ENCODE data around the gene ADAMTSL2.

The ADAMTSL2 gene

GRCh38 chr9:133529457-133529856 lies 5.0 kb upstream of the ADAMTSL2 start:
- peaks cover 43% of the 10 kb centered on the region for H3K4me1 ChIP-seq (ENCODE audit: control insufficient read depth, insufficient read depth, low read length)
- H3K4me3 ChIP-seq (ENCODE audit: low read depth, low read length) = no peak overlapping the region
- peaks cover 12% of the 10 kb centered on the region for H3K27me3 ChIP-seq (ENCODE audit: control insufficient read depth, insufficient read depth, low read length)
- H3K27ac ChIP-seq (ENCODE audit: low read depth, low read length) = no peak overlapping the region
- no peaks in the 10 kb centered on the region for H3K9me3 ChIP-seq (ENCODE audit: control insufficient read depth, insufficient read depth, low read length)
- H3K36me3 ChIP-seq (ENCODE audit: control insufficient read depth, insufficient read depth, low read length) = no peaks in the 10 kb centered on the region
- H3K9ac ChIP-seq (ENCODE audit: low read depth, low read length) = no peak overlapping the region

DNA sequence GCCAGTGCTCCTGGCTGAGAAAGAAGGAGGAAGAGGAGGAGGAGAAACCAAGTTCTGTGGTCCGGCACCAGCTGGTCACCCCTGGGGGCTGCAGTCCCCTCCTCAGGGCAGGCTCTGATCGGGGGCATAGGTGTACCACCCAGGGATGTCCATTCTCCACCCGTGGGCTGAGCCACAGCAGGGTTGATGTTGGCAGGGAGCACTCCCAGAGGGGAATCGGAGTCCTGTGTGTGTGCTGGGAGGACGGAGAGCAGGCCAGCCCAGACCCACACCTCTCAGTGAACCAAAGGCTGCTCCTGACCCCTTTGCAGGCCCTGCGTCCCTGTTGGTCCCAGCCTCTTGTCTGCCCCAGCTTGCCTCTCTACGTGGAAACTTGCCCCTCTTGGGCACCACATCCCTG lies 4.6 kb upstream of the ADAMTSL2 start:
- Histone ChIP-seq H3K9me3 (ENCODE audit: control insufficient read depth, insufficient read depth, low read length) (no peaks in the 10 kb centered on the region), H3K9ac (ENCODE audit: low read depth, low read length) (no peak overlapping the region), H3K4me1 (ENCODE audit: control insufficient read depth, insufficient read depth, low read length) (peaks cover 44% of the 10 kb centered on the region), H3K27ac (ENCODE audit: low read depth, low read length) (no peak overlapping the region), H3K27me3 (ENCODE audit: control insufficient read depth, insufficient read depth, low read length) (peaks cover 14% of the 10 kb centered on the region), H3K36me3 (ENCODE audit: control insufficient read depth, insufficient read depth, low read length) (no peaks in the 10 kb centered on the region), H3K4me3 (ENCODE audit: low read depth, low read length) (no peak overlapping the region)

- H3K9ac ChIP-seq (ENCODE audit: low read depth, low read length) = no peak overlapping the region
- H3K27me3 ChIP-seq (ENCODE audit: control insufficient read depth, insufficient read depth, low read length) = peaks cover 21% of the 10 kb centered on the region
- no peaks in the 10 kb centered on the region for H3K36me3 ChIP-seq (ENCODE audit: control insufficient read depth, insufficient read depth, low read length)
- H3K9me3 ChIP-seq (ENCODE audit: control insufficient read depth, insufficient read depth, low read length) = no peaks in the 10 kb centered on the region
- no peak overlapping the region for H3K4me3 ChIP-seq (ENCODE audit: low read depth, low read length)
- peaks cover 41% of the 10 kb centered on the region for H3K4me1 ChIP-seq (ENCODE audit: control insufficient read depth, insufficient read depth, low read length)
- H3K27ac ChIP-seq (ENCODE audit: low read depth, low read length) = no peak overlapping the region
Measured at GRCh38 chr9:133531293-133531692, 3.2 kb upstream of the ADAMTSL2 start.

GRCh38 chr9:133532937-133533668 lies 1.4 kb upstream of the ADAMTSL2 start:
- Histone ChIP-seq H3K9me3 (ENCODE audit: control insufficient read depth, insufficient read depth, low read length) (no peaks in the 10 kb centered on the region), H3K27me3 (ENCODE audit: control insufficient read depth, insufficient read depth, low read length) (peaks cover 21% of the 10 kb centered on the region), H3K4me3 (ENCODE audit: low read depth, low read length) (no peak overlapping the region), H3K27ac (ENCODE audit: low read depth, low read length) (no peak overlapping the region), H3K4me1 (ENCODE audit: control insufficient read depth, insufficient read depth, low read length) (peaks cover 23% of the 10 kb centered on the region), H3K36me3 (ENCODE audit: control insufficient read depth, insufficient read depth, low read length) (no peaks in the 10 kb centered on the region), H3K9ac (ENCODE audit: low read depth, low read length) (no peak overlapping the region)

DNA sequence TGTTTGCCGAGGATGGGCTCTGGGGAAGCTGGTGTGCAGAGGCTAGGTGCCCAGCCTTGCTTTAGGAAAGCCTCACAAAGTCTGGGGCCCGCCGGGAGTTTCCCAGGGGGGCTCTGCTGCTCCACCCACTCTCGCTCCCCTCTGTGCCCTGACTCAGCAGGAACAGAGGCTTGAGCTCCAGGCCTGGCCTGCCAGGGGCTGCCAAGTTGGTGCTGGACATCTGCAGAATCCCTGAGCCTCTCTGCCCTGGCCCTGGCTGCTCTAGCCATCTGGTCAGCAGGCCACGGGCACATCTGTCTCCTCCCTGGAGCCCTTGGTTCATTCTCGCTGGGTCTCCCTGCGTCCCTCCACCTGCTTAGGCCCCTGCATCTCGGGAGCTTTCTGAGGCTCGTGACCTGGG lies 647 bp upstream of the ADAMTSL2 start:
- no peaks in the 10 kb centered on the region for H3K9me3 ChIP-seq (ENCODE audit: control insufficient read depth, insufficient read depth, low read length)
- no peak overlapping the region for H3K27ac ChIP-seq (ENCODE audit: low read depth, low read length)
- H3K4me1 ChIP-seq (ENCODE audit: control insufficient read depth, insufficient read depth, low read length) = peaks cover 16% of the 10 kb centered on the region
- H3K4me3 ChIP-seq (ENCODE audit: low read depth, low read length) = peak overlapping the region; percentile 55; the same call in 1 of the 2 replicates
- H3K27me3 ChIP-seq (ENCODE audit: control insufficient read depth, insufficient read depth, low read length) = peaks cover 21% of the 10 kb centered on the region
- no peaks in the 10 kb centered on the region for H3K36me3 ChIP-seq (ENCODE audit: control insufficient read depth, insufficient read depth, low read length)
- H3K9ac ChIP-seq (ENCODE audit: low read depth, low read length) = no peak overlapping the region

DNA sequence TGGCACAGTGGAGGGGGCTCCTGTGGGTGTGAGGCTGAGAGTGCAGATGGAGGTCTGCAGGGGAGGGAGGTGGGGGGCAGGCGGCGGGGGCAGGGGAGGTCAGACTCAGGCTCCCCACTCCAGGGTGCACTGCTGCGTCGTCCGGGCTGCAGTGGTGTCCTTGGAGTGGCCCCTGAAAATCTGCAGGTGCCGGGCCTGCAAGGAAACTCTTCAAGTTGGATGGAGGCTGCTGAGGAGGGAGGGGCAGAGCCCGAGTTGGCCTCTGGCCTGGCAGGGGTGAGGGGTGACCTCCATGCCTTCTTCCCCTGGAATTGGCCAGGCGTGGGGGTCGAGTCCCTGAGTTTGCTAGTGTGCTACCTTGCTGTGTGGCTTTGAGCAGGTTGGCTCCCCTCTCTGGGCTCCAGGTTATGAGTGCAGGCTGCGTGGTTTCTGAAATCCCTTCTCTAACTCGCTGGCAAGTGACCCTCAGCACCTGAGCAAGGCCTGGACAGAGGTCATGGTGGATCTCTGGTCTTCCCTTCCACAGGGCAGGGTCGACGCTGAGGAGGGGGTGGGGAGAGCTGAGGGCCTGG lies 888 bp downstream of the ADAMTSL2 start:
- Histone ChIP-seq H3K27ac (ENCODE audit: low read depth, low read length) (no peak overlapping the region), H3K36me3 (ENCODE audit: control insufficient read depth, insufficient read depth, low read length) (no peaks in the 10 kb centered on the region), H3K27me3 (ENCODE audit: control insufficient read depth, insufficient read depth, low read length) (peaks cover 21% of the 10 kb centered on the region), H3K9me3 (ENCODE audit: control insufficient read depth, insufficient read depth, low read length) (no peaks in the 10 kb centered on the region), H3K9ac (ENCODE audit: low read depth, low read length) (no peak overlapping the region), H3K4me3 (ENCODE audit: low read depth, low read length) (no peak overlapping the region), H3K4me1 (ENCODE audit: control insufficient read depth, insufficient read depth, low read length) (peaks cover 21% of the 10 kb centered on the region)

DNA sequence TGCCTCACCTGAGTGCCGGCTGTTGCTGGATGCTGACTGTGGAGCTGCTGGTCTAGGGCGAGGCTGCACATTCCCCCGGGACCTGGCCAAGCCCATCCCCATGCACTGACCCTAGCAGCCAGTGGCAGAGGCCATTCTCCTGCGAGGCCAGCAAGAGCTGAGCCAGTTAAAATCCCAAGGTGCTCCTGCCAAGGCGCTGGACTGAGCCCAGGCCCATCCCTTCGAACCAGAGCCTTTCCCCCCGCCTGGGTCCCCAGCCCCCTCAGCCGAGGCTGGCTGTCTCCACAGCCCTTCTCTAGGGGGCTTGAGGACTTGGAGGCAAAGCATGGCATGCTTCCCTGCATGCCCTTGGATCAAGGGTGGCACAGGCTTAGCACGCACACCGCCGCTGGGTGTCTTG lies 1.6 kb downstream of the ADAMTSL2 start:
- Histone ChIP-seq H3K27ac (ENCODE audit: low read depth, low read length) (no peak overlapping the region), H3K9ac (ENCODE audit: low read depth, low read length) (no peak overlapping the region), H3K4me3 (ENCODE audit: low read depth, low read length) (no peak overlapping the region), H3K27me3 (ENCODE audit: control insufficient read depth, insufficient read depth, low read length) (peaks cover 21% of the 10 kb centered on the region), H3K4me1 (ENCODE audit: control insufficient read depth, insufficient read depth, low read length) (peaks cover 23% of the 10 kb centered on the region), H3K36me3 (ENCODE audit: control insufficient read depth, insufficient read depth, low read length) (no peaks in the 10 kb centered on the region), H3K9me3 (ENCODE audit: control insufficient read depth, insufficient read depth, low read length) (no peaks in the 10 kb centered on the region)

- H3K9ac ChIP-seq (ENCODE audit: low read depth, low read length) = no peak overlapping the region
- no peak overlapping the region for H3K4me3 ChIP-seq (ENCODE audit: low read depth, low read length)
- H3K4me1 ChIP-seq (ENCODE audit: control insufficient read depth, insufficient read depth, low read length) = peaks cover 23% of the 10 kb centered on the region
- no peak overlapping the region for H3K27ac ChIP-seq (ENCODE audit: low read depth, low read length)
- H3K27me3 ChIP-seq (ENCODE audit: control insufficient read depth, insufficient read depth, low read length) = peaks cover 21% of the 10 kb centered on the region
- no peaks in the 10 kb centered on the region for H3K36me3 ChIP-seq (ENCODE audit: control insufficient read depth, insufficient read depth, low read length)
- no peaks in the 10 kb centered on the region for H3K9me3 ChIP-seq (ENCODE audit: control insufficient read depth, insufficient read depth, low read length)
Measured at GRCh38 chr9:133536536-133536935, 2.0 kb downstream of the ADAMTSL2 start.

DNA sequence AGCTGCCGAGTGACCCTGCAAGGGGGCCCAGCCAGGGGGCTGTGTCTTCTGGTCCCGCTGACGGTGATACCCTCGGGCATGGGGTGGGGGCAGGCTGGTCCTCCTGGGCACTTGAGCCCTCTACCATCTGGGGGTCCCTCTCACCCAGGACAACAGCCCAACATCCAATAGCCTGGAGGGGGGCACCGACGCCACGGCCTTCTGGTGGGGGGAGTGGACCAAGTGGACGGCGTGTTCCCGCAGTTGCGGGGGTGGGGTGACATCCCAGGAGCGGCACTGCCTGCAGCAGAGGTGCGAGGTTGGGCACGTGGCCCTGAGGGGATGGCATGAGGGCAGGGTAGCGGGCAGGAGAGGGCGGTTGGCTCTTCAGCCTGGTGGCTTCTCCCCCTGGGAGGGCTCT lies 2.8 kb downstream of the ADAMTSL2 start:
- peaks cover 21% of the 10 kb centered on the region for H3K27me3 ChIP-seq (ENCODE audit: control insufficient read depth, insufficient read depth, low read length)
- no peaks in the 10 kb centered on the region for H3K36me3 ChIP-seq (ENCODE audit: control insufficient read depth, insufficient read depth, low read length)
- no peak overlapping the region for H3K4me3 ChIP-seq (ENCODE audit: low read depth, low read length)
- no peaks in the 10 kb centered on the region for H3K9me3 ChIP-seq (ENCODE audit: control insufficient read depth, insufficient read depth, low read length)
- H3K27ac ChIP-seq (ENCODE audit: low read depth, low read length) = no peak overlapping the region
- H3K9ac ChIP-seq (ENCODE audit: low read depth, low read length) = no peak overlapping the region
- H3K4me1 ChIP-seq (ENCODE audit: control insufficient read depth, insufficient read depth, low read length) = peaks cover 23% of the 10 kb centered on the region

- Histone ChIP-seq H3K4me3 (ENCODE audit: low read depth, low read length) (no peak overlapping the region), H3K4me1 (ENCODE audit: control insufficient read depth, insufficient read depth, low read length) (peaks cover 22% of the 10 kb centered on the region), H3K27me3 (ENCODE audit: control insufficient read depth, insufficient read depth, low read length) (peaks cover 21% of the 10 kb centered on the region), H3K36me3 (ENCODE audit: control insufficient read depth, insufficient read depth, low read length) (no peaks in the 10 kb centered on the region), H3K9me3 (ENCODE audit: control insufficient read depth, insufficient read depth, low read length) (no peaks in the 10 kb centered on the region), H3K9ac (ENCODE audit: low read depth, low read length) (no peak overlapping the region), H3K27ac (ENCODE audit: low read depth, low read length) (no peak overlapping the region)
Measured at GRCh38 chr9:133538176-133538575, 3.7 kb downstream of the ADAMTSL2 start.

Data from HUES48 (cell line).